Tibial nerve (tissue), 4 donors: ENCODE results near the gene LRRC26. TPM values are rescaled to one million over a fixed set of nuclear protein-coding genes. Genes with fewer than 3 reads are reported as not detected.

ENCODE experiments used
- DNase-seq, 2 donors: peaks; one replicate each; pipeline ENCODE4 v3.0.0-alpha.2; 2019; ENCODE audit warnings: low spot score in 2 of 2
- H3K27ac ChIP-seq, 4 donors: fragments of 200-600 bp; sonication (generic) in 3 of 4; one replicate each; pipeline ENCODE4 v1.5.1; 2017 to 2019; ENCODE audit warnings: mild to moderate bottlenecking in 1 of 4
- H3K27me3 ChIP-seq, 2 donors: fragments of 200-600 bp; sonication (generic) in 1 of 2; one replicate each; pipeline versions ENCODE4 v1.5.1 to v1.6.0; 2017 to 2019
- H3K36me3 ChIP-seq, 3 donors: fragments of 200-600 bp; sonication (generic); one replicate each; pipeline ENCODE4 v1.5.1; 2018 to 2019
- H3K4me1 ChIP-seq, 4 donors: fragments of 200-600 bp; sonication (generic) in 3 of 4; one replicate each; pipeline ENCODE4 v1.5.1; 2017 to 2019
- H3K4me3 ChIP-seq, 4 donors: fragments of 200-600 bp; sonication (generic) in 3 of 4; one replicate each; pipeline ENCODE4 v1.5.1; 2017 to 2019; ENCODE audit warnings: mild to moderate bottlenecking in 1 of 4, moderate library complexity in 1 of 4
- H3K9me3 ChIP-seq, 4 donors: fragments of 200-600 bp; sonication (generic) in 3 of 4; one replicate each; pipeline ENCODE4 v1.5.1; 2017 to 2019
- CTCF ChIP-seq, 5 experiments: fragments of 200-600 bp in 3 of 5; fragments of 450-650 bp in 2 of 5; sonication (generic) in 3 of 5; IDR thresholded peaks; one replicate each; pipeline ENCODE4 v1.5.1; 2016 to 2019; ENCODE audit warnings: antibody characterized with exemption in 5 of 5, mild to moderate bottlenecking in 3 of 5, moderate library complexity in 2 of 5
- EP300 ChIP-seq, 2 donors: sonication (generic); formaldehyde crosslinking; IDR thresholded peaks; one replicate each; pipeline ENCODE4 v1.6.1; 2017; ENCODE audit warnings: antibody characterized with exemption in 2 of 2, mild to moderate bottlenecking in 1 of 2
- POLR2A ChIP-seq, 2 donors: fragments of 450-650 bp; IDR thresholded peaks; one replicate each; pipeline ENCODE4 v1.6.1; 2017; ENCODE audit warnings: antibody characterized with exemption in 2 of 2, mild to moderate bottlenecking in 2 of 2, moderate library complexity in 2 of 2
- WGBS, 2 donors: methylation state at CpG; one replicate each; pipeline ENCODE4 v1.1.5; 2018; 5-methylcytosine and 5-hydroxymethylcytosine counted together
- total RNA-seq, 4 donors: library from RNA; depleted of rRNA; stranded (reverse); fragments of >200 nt; gene quantifications; one replicate each; pipeline ENCODE4 v1.1.0, GENCODE V29; 2016

LRRC26 gene
- total RNA-seq, 4 donors from 2014 or later = not detected

GRCh38 chr9:137188490-137189296, 18.8 kb upstream of the LRRC26 start, which contains the start of the genes ANAPC2 and SSNA1:
Gene ANAPC2 (minus strand): TSS chr9:137188560. CDS start chr9:137188532, 28 bp downstream.
Gene SSNA1 (plus strand): TSS chr9:137188676. CDS start chr9:137188727, 51 bp downstream.
- Histone ChIP-seq H3K4me3 (peak within 1 kb of the TSS; percentile 78 to 99 (median 91)), H3K9me3 (no peaks in the 10 kb centered on the region), H3K27ac (peak within 1 kb of the TSS; percentile 67 to 98 (median 94)), H3K27me3 (no peaks in the 10 kb centered on the region), H3K36me3 (peaks cover 0 to 62% (median 19%) of the 10 kb centered on the region in 3 donors), H3K4me1 (peaks cover 7 to 58% (median 34%) of the 10 kb centered on the region in 4 donors)
- DNase-seq = peak; percentile 85 to 89
- peak; percentile 95 to 99 for TF ChIP-seq EP300 (IDR thresholded peaks at IDR 0.05)
- peak; percentile 15 to 69 (median 47) for TF ChIP-seq CTCF (IDR thresholded peaks at IDR 0.05)
- peak; percentile 68 to 76 for TF ChIP-seq POLR2A (IDR thresholded peaks at IDR 0.05)
- 0 to 1% methylated on average over 66 to 75 of the region's 98 CpGs for WGBS, 2 donors

- TF ChIP-seq EP300 (IDR thresholded peaks at IDR 0.05) = no peak
- no peak for TF ChIP-seq CTCF (IDR thresholded peaks at IDR 0.05)
- TF ChIP-seq POLR2A (IDR thresholded peaks at IDR 0.05) = no peak
- H3K4me1 ChIP-seq = peaks cover 7 to 58% (median 34%) of the 10 kb centered on the region in 4 donors
- H3K36me3 ChIP-seq = peaks cover 0 to 68% (median 24%) of the 10 kb centered on the region in 3 donors
- no peak for DNase-seq
- H3K9me3 ChIP-seq = no peaks in the 10 kb centered on the region
- H3K4me3 ChIP-seq = peak overlapping the region; percentile 78 to 99 (median 91)
- H3K27me3 ChIP-seq = no peaks in the 10 kb centered on the region
- 0 to 1% methylated on average over 30 to 31 of the region's 31 CpGs for WGBS, 2 donors
- H3K27ac ChIP-seq = peak overlapping the region; percentile 67 to 98 (median 94)
These were observed 18.2 kb upstream of the LRRC26 start for GRCh38 chr9:137188086-137188489.

DNA sequence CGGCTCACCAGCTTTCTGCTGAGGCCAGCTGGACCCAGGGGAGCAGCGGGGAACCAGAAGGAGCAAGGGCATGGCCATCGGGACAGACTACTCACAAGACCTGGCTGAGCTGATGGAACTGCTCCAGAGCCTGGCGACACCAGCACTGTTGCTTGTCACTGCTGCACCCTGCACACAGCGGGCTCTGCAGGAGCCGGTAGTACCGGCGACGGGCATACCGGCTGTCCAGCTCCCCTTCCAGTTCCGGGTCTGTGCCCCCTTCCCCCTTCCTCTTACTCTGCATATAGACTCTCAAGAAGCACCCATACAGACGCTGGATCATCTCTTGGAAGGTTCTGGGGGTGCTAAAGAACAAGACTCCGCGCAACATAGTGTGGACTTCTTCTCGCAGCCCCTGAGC, 17.5 kb upstream of the LRRC26 start:
- WGBS, 2 donors = 85% methylated on average over 14 to 15 of the region's 15 CpGs
- Histone ChIP-seq H3K4me3 (peak overlapping the region; percentile 78 to 99 (median 91)), H3K27me3 (no peaks in the 10 kb centered on the region), H3K36me3 (peaks cover 0 to 75% (median 31%) of the 10 kb centered on the region in 3 donors), H3K9me3 (no peaks in the 10 kb centered on the region), H3K27ac (peak overlapping the region in 1 of 4 donors; percentile 96), H3K4me1 (peaks cover 7 to 58% (median 34%) of the 10 kb centered on the region in 4 donors)
- no peak for DNase-seq
- TF ChIP-seq POLR2A (IDR thresholded peaks at IDR 0.05) (no peak), EP300 (IDR thresholded peaks at IDR 0.05) (no peak), CTCF (IDR thresholded peaks at IDR 0.05) (no peak)

GRCh38 chr9:137186385-137186784, 16.5 kb upstream of the LRRC26 start:
- no peak for DNase-seq
- peaks cover 0 to 76% (median 40%) of the 10 kb centered on the region in 3 donors for H3K36me3 ChIP-seq
- WGBS, 2 donors = 78 to 91% methylated on average over 6 of the region's 6 CpGs
- no peak overlapping the region for H3K27ac ChIP-seq
- no peaks in the 10 kb centered on the region for H3K27me3 ChIP-seq
- H3K9me3 ChIP-seq = no peaks in the 10 kb centered on the region
- TF ChIP-seq POLR2A (IDR thresholded peaks at IDR 0.05) (no peak), EP300 (IDR thresholded peaks at IDR 0.05) (no peak), CTCF (IDR thresholded peaks at IDR 0.05) (no peak)
- peaks cover 7 to 58% (median 34%) of the 10 kb centered on the region in 4 donors for H3K4me1 ChIP-seq
- H3K4me3 ChIP-seq = no peak overlapping the region

DNA sequence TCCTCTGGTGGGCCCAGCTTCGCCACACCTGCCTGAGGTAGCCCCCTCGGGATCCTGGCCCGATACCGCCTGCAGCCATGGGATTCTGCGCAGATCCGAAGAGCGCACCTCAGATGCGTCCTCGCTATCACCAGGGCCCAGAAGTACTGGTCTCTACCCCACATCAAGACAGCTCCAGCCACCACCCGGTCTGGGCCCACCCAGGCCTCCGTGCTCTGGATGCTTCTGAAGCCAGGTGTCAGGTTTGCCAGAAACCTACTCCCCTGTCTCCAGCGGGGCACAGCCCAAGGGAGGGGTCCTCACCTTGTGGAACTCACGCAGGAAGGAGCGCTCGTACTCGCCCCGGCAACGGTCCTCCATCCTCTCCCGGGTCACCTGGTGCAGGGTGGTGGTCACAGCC, 16.1 kb upstream of the LRRC26 start:
- Histone ChIP-seq H3K4me3 (no peak overlapping the region), H3K27me3 (no peaks in the 10 kb centered on the region), H3K36me3 (peaks cover 0 to 76% (median 44%) of the 10 kb centered on the region in 3 donors), H3K27ac (no peak overlapping the region), H3K4me1 (peaks cover 7 to 55% (median 34%) of the 10 kb centered on the region in 4 donors), H3K9me3 (no peaks in the 10 kb centered on the region)
- no peak for DNase-seq
- TF ChIP-seq CTCF (IDR thresholded peaks at IDR 0.05) (no peak), EP300 (IDR thresholded peaks at IDR 0.05) (no peak), POLR2A (IDR thresholded peaks at IDR 0.05) (no peak)
- 87 to 96% methylated on average over 18 to 19 of the region's 19 CpGs for WGBS, 2 donors
